A549 (cell line): ENCODE results near the gene MAPK11. TPM values are rescaled to one million over a fixed set of nuclear protein-coding genes. Genes with fewer than 3 reads are reported as not detected.

Experiments
- ATAC-seq, 2 experiments: fragments of 200-7000 bp in 1 of 2; fragments of >200 bp in 1 of 2; cut with Nextera tagmentation in 1 of 2; cut with Tn5 transposase in 1 of 2; 3 replicates each; pipeline versions ENCODE4 v1.8.0 to v1.9.1; 2018 to 2020; ENCODE audit warnings: mild to moderate bottlenecking in 1 of 2, moderate library complexity in 1 of 2
- CTCF ChIA-PET: fragments of 300-600 bp; sonication (Branson Sonifier 250); formaldehyde crosslinking; extraction: SDS; loops from one replicate; lab custom pipeline; 2021; ENCODE audit warnings: antibody characterized with exemption, inconsistent platforms; lab: Yijun Ruan, JAX
- POLR2A ChIA-PET: fragments of 350-600 bp; formaldehyde crosslinking; extraction: SDS; loops from one replicate; lab custom pipeline; 2021; ENCODE audit warnings: antibody characterized with exemption, inconsistent platforms; lab: Yijun Ruan, JAX
- DNase-seq, 2 experiments: peaks; one replicate each; pipeline versions ENCODE4 v3.0.0 to v3.0.0-alpha.2; 2011 to 2016; ENCODE audit warnings: low read depth in 1 of 2, low spot score in 1 of 2
- FAIRE-seq: peaks from 2 replicates; lab custom pipeline; 2011; peaks lifted over from hg19 to GRCh38; lab: Jason Lieb, UNC
- H3K27ac ChIP-seq, 2 experiments: fragments of >200 bp; sonication (Bioruptor Twin); formaldehyde crosslinking; 3 replicates each; pipeline ENCODE4 v1.5.1; 2016 to 2017
- H3K4me1 ChIP-seq: fragments of >200 bp; sonication (Bioruptor Twin); formaldehyde crosslinking; 3 replicates; pipeline ENCODE4 v1.6.1; 2016
- H3K4me2 ChIP-seq: fragments of >200 bp; sonication (Bioruptor Twin); formaldehyde crosslinking; 3 replicates; pipeline ENCODE4 v1.6.1; 2016
- H3K4me3 ChIP-seq: fragments of >200 bp; sonication (Bioruptor Twin); formaldehyde crosslinking; 3 replicates; pipeline ENCODE4 v1.5.1; 2016
- H3K9me3 ChIP-seq: fragments of >200 bp; sonication (Bioruptor Twin); formaldehyde crosslinking; 3 replicates; pipeline ENCODE4 v1.6.1; 2016
- BHLHE40 ChIP-seq: IDR thresholded peaks from 2 replicates; pipeline ENCODE4 v1.6.1; 2012; ENCODE audit warnings: low read depth, low read length, inconsistent platforms
- CBX8 ChIP-seq: fragments of 200-600 bp; sonication (generic); IDR thresholded peaks from 2 replicates; pipeline ENCODE4 v1.6.1; 2016
- EHMT2 ChIP-seq: fragments of 200-600 bp; sonication (generic); IDR thresholded peaks from 2 replicates; pipeline ENCODE4 v1.6.1; 2016; ENCODE audit warnings: antibody characterized with exemption, low read depth, mild to moderate bottlenecking, moderate library complexity
- ESRRA ChIP-seq: fragments of 150-350 bp; IDR thresholded peaks from 2 replicates; pipeline ENCODE4 v1.6.1; 2014; ENCODE audit warnings: mild to moderate bottlenecking, low read length, borderline replicate concordance
- HOXA7 ChIP-seq: fragments of 250-450 bp; sonication (Bioruptor Pico); IDR thresholded peaks from 2 replicates; pipeline ENCODE4 v1.5.0; 2020; ENCODE audit warnings: mild to moderate bottlenecking, moderate library complexity
- KDM1A ChIP-seq: fragments of 200-600 bp; sonication (generic); IDR thresholded peaks from 2 replicates; pipeline ENCODE4 v1.6.1; 2016; ENCODE audit warnings: low read depth, mild to moderate bottlenecking
- MYC ChIP-seq: IDR thresholded peaks from 2 replicates; pipeline ENCODE4 v1.6.1; 2012; ENCODE audit warnings: mild to moderate bottlenecking, inconsistent platforms, low read length, improper control_type of control experiment, borderline replicate concordance
- NPAS2 ChIP-seq: fragments of 250-450 bp; sonication (Bioruptor Pico); IDR thresholded peaks from 2 replicates; pipeline ENCODE4 v1.8.0; 2022; ENCODE audit warnings: mild to moderate bottlenecking, moderate library complexity, borderline replicate concordance
- RARB ChIP-seq: fragments of 250-450 bp; sonication (Bioruptor Pico); IDR thresholded peaks from 2 replicates; pipeline ENCODE4 v1.8.0; 2021; ENCODE audit warnings: mild to moderate bottlenecking, moderate library complexity
- RFX5 ChIP-seq: fragments of 450-650 bp; IDR thresholded peaks from 2 replicates; pipeline ENCODE4 v1.7.1; 2014; ENCODE audit warnings: antibody characterized with exemption, mild to moderate bottlenecking, moderate library complexity
- RNF2 ChIP-seq: fragments of 200-600 bp; sonication (generic); IDR thresholded peaks from 2 replicates; pipeline ENCODE4 v1.6.1; 2016; ENCODE audit warnings: low read depth, mild to moderate bottlenecking, antibody characterized with exemption, moderate library complexity, borderline replicate concordance
- TP53 ChIP-seq: fragments of 250-450 bp; sonication (Bioruptor Pico); IDR thresholded peaks from 2 replicates; pipeline ENCODE4 v1.5.0; 2021; ENCODE audit warnings: mild to moderate bottlenecking, moderate library complexity
- ZFP36 ChIP-seq: fragments of 450-650 bp; IDR thresholded peaks from 2 replicates; pipeline ENCODE4 v1.6.1; 2014; ENCODE audit warnings: borderline replicate concordance; ENCODE audit not compliant: partially characterized antibody
- ZNF302 ChIP-seq: fragments of 250-450 bp; sonication (Bioruptor Pico); IDR thresholded peaks from 2 replicates; pipeline ENCODE4 v1.9.0; 2021; ENCODE audit warnings: inconsistent platforms, mild to moderate bottlenecking, moderate library complexity
- WGBS: methylation state at CpG from one replicate; pipeline ENCODE4 v1.1.6; 2017; ENCODE audit errors: missing lambda C conversion rate; 5-methylcytosine and 5-hydroxymethylcytosine counted together
- polyA plus RNA-seq, 4 experiments: library from polyadenylated mRNA; depleted of rRNA in 3 of 4; stranded (reverse); fragments of >200 nt; fragmentation: RNase III in 1 of 4; extraction: RNeasy Plus Mini Kit Qiagen cat#74134 plus additional on column Dnase treatment in 1 of 4; gene quantifications; 2 replicates in 3 of 4; 3 replicates in 1 of 4; pipeline ENCODE4 v1.2.3, GENCODE V29; 2011 to 2017
- TF ChIP-seq, protein P1 (sequence below): IDR thresholded peaks from 2 replicates; pipeline ENCODE4 v1.6.1; 2012; ENCODE audit warnings: low read depth, borderline replicate concordance
- TF ChIP-seq, protein P2 (sequence below): fragments of >200 bp; sonication (Bioruptor Twin); formaldehyde crosslinking; IDR thresholded peaks from 2 replicates; pipeline ENCODE4 v1.6.1; 2016
- TF ChIP-seq, protein P3 (sequence below): fragments of 200-600 bp; sonication (generic); IDR thresholded peaks from 2 replicates; pipeline ENCODE4 v1.6.1; 2016; ENCODE audit warnings: antibody characterized with exemption, mild to moderate bottlenecking, moderate library complexity
- TF ChIP-seq, protein P4 (sequence below): fragments of 250-450 bp; sonication (Bioruptor Pico); IDR thresholded peaks from 2 replicates; pipeline ENCODE4 v1.5.0; 2020; ENCODE audit warnings: low read depth, mild to moderate bottlenecking, moderate library complexity
- TF ChIP-seq, protein P5 (sequence below): fragments of >200 bp; sonication (Bioruptor Twin); formaldehyde crosslinking; IDR thresholded peaks from 3 replicates; pipeline ENCODE4 v1.6.1; 2016
- TF ChIP-seq, protein P6 (sequence below): fragments of 150-350 bp; IDR thresholded peaks from 2 replicates; pipeline ENCODE4 v1.6.1; 2014; ENCODE audit warnings: low read depth, mild to moderate bottlenecking, low read length

The MAPK11 gene
- polyA plus RNA-seq, 2 of the 4 experiments (the other 2 are of a cell fraction) = 1.6 to 5.5 TPM

DNA sequence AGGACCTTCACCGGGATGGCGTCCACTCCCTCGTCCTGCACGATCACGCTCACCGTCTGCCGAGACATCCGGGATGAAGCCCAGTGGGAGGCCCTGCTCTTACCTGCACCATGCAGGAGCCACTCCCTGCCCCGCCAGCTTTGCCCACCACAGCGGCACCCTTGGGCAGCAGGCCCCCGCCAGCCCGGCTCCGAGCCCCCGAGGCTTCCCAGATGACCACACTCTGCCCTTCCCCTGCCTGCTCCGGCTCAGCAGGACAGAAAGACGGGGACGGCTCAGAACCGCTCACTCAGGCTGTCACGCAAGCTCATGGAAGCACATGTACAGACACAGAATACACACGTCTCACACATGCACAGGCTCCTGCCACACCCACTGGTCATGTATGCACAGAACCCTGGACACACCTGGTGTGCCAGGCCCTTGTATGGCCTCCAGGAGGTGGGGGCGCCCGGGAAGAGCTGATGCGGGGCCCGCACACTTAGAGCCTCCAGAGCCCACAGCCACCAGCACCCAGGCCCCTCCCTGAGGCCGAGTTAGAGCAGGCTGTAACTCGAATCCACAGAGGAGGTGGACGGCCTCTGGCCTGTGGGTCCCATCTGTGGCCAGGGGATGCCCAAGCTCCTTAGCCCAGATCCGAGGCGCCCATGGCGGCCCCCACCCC is 8.9 kb upstream of the MAPK11 start:
- no peak for ATAC-seq
- no peaks in the 10 kb centered on the region; the same call in 2 of the 3 replicates for H3K9me3 ChIP-seq
- TF ChIP-seq HOXA7 (CRISPR knock-in tag) = no peak
- TF ChIP-seq ZNF302 = no peak
- no peak for TF ChIP-seq BHLHE40
- TF ChIP-seq ZFP36 = no peak
- no peak for TF ChIP-seq RARB (CRISPR knock-in tag)
- no peak for TF ChIP-seq TP53 (CRISPR knock-in tag)
- no peak for TF ChIP-seq CBX8
- TF ChIP-seq, protein P1, sequence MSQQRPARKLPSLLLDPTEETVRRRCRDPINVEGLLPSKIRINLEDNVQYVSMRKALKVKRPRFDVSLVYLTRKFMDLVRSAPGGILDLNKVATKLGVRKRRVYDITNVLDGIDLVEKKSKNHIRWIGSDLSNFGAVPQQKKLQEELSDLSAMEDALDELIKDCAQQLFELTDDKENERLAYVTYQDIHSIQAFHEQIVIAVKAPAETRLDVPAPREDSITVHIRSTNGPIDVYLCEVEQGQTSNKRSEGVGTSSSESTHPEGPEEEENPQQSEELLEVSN = no peak
- TF ChIP-seq MYC = no peak
- no peak for TF ChIP-seq KDM1A
- TF ChIP-seq, protein P2, sequence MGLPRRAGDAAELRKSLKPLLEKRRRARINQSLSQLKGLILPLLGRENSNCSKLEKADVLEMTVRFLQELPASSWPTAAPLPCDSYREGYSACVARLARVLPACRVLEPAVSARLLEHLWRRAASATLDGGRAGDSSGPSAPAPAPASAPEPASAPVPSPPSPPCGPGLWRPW = no peak
- TF ChIP-seq, protein P3, sequence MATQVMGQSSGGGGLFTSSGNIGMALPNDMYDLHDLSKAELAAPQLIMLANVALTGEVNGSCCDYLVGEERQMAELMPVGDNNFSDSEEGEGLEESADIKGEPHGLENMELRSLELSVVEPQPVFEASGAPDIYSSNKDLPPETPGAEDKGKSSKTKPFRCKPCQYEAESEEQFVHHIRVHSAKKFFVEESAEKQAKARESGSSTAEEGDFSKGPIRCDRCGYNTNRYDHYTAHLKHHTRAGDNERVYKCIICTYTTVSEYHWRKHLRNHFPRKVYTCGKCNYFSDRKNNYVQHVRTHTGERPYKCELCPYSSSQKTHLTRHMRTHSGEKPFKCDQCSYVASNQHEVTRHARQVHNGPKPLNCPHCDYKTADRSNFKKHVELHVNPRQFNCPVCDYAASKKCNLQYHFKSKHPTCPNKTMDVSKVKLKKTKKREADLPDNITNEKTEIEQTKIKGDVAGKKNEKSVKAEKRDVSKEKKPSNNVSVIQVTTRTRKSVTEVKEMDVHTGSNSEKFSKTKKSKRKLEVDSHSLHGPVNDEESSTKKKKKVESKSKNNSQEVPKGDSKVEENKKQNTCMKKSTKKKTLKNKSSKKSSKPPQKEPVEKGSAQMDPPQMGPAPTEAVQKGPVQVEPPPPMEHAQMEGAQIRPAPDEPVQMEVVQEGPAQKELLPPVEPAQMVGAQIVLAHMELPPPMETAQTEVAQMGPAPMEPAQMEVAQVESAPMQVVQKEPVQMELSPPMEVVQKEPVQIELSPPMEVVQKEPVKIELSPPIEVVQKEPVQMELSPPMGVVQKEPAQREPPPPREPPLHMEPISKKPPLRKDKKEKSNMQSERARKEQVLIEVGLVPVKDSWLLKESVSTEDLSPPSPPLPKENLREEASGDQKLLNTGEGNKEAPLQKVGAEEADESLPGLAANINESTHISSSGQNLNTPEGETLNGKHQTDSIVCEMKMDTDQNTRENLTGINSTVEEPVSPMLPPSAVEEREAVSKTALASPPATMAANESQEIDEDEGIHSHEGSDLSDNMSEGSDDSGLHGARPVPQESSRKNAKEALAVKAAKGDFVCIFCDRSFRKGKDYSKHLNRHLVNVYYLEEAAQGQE = no peak
- TF ChIP-seq NPAS2 (CRISPR knock-in tag) = no peak
- no peak for TF ChIP-seq EHMT2
- TF ChIP-seq, protein P4, sequence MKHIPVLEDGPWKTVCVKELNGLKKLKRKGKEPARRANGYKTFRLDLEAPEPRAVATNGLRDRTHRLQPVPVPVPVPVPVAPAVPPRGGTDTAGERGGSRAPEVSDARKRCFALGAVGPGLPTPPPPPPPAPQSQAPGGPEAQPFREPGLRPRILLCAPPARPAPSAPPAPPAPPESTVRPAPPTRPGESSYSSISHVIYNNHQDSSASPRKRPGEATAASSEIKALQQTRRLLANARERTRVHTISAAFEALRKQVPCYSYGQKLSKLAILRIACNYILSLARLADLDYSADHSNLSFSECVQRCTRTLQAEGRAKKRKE (CRISPR knock-in tag) = no peak
- TF ChIP-seq RFX5 = no peak
- TF ChIP-seq, protein P5, sequence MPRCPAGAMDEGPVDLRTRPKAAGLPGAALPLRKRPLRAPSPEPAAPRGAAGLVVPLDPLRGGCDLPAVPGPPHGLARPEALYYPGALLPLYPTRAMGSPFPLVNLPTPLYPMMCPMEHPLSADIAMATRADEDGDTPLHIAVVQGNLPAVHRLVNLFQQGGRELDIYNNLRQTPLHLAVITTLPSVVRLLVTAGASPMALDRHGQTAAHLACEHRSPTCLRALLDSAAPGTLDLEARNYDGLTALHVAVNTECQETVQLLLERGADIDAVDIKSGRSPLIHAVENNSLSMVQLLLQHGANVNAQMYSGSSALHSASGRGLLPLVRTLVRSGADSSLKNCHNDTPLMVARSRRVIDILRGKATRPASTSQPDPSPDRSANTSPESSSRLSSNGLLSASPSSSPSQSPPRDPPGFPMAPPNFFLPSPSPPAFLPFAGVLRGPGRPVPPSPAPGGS = no peak
- TF ChIP-seq RNF2 = no peak
- TF ChIP-seq ESRRA = no peak
- TF ChIP-seq, protein P6, sequence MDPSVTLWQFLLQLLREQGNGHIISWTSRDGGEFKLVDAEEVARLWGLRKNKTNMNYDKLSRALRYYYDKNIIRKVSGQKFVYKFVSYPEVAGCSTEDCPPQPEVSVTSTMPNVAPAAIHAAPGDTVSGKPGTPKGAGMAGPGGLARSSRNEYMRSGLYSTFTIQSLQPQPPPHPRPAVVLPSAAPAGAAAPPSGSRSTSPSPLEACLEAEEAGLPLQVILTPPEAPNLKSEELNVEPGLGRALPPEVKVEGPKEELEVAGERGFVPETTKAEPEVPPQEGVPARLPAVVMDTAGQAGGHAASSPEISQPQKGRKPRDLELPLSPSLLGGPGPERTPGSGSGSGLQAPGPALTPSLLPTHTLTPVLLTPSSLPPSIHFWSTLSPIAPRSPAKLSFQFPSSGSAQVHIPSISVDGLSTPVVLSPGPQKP = no peak
- peaks cover 21% of the 10 kb centered on the region for H3K4me1 ChIP-seq
- H3K27ac ChIP-seq = no peak overlapping the region
- no peak overlapping the region for H3K4me2 ChIP-seq
- POLR2A ChIA-PET = no interaction called here
- WGBS = 98% methylated on average over 7 of the region's 30 CpGs
- CTCF ChIA-PET = interaction anchor here (1.0 to 1.5 kb wide), 2 partner anchors 47 to 63 kb away, joined by 5 to 6 read pairs; no protein-coding TSS in a partner anchor
- no peak for DNase-seq
- no peak for FAIRE-seq
- no peak overlapping the region for H3K4me3 ChIP-seq
